OCI-LY7 (cell line): ENCODE measurements around the gene PROSER2.

ENCODE experiments used
- EZH2phosphoT487 ChIP-seq: fragments of 200-600 bp; sonication (generic); IDR thresholded peaks from 2 replicates; pipeline ENCODE4 v1.6.1; 2018; ENCODE audit warnings: low read depth, borderline replicate concordance, mild to moderate bottlenecking, mixed run types, antibody characterized with exemption, low read length, moderate library complexity, mixed read lengths
- TF ChIP-seq, protein P1 (sequence below): fragments of 200-600 bp; sonication (generic); conservative IDR thresholded peaks from 2 replicates; pipeline ENCODE4 v1.5.1; 2014; ENCODE audit warnings: mild to moderate bottlenecking, antibody characterized with exemption, low read length, moderate library complexity, mixed read lengths

DNA sequence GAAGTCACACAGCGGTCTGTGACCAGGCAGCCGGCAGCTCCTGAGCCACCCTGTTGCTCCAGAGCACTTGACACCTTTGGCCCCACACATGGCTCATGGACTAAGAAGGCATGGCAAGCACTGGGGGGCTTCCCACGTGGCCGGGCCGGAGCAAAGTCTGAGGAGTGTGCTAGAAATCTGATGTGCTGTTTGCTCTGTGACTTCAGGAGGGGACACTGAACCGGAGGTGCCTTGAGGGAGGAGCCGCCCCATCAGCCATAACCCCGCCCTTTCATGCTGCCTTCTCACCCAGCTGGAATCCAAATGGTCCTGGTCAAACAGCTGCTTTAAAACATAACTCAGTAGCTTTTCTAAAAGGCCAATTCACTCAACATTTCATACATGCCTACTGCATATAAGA, 33.5 kb downstream of the PROSER2 start:
- TF ChIP-seq, protein P1, sequence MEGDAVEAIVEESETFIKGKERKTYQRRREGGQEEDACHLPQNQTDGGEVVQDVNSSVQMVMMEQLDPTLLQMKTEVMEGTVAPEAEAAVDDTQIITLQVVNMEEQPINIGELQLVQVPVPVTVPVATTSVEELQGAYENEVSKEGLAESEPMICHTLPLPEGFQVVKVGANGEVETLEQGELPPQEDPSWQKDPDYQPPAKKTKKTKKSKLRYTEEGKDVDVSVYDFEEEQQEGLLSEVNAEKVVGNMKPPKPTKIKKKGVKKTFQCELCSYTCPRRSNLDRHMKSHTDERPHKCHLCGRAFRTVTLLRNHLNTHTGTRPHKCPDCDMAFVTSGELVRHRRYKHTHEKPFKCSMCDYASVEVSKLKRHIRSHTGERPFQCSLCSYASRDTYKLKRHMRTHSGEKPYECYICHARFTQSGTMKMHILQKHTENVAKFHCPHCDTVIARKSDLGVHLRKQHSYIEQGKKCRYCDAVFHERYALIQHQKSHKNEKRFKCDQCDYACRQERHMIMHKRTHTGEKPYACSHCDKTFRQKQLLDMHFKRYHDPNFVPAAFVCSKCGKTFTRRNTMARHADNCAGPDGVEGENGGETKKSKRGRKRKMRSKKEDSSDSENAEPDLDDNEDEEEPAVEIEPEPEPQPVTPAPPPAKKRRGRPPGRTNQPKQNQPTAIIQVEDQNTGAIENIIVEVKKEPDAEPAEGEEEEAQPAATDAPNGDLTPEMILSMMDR: no peak
- no peak for TF ChIP-seq EZH2phosphoT487
